BLaER1 treated with 17β-estradiol and CSF1 and Interleukin-3, amounts not matched to agents 10 nM and 100 nM (cell line): ENCODE results near the gene TFRC.
"Not testable (repeated sequence)": the region's sequence is repeated elsewhere in the genome, so short reads cannot be mapped to it uniquely, and the experiment has no call there.

Source experiments
- H3K27ac ChIP-seq, 11 experiments: shearing (Covaris generic); formaldehyde crosslinking; 2 replicates each; pipeline ENCODE4 v1.8.1; 2022
- H3K27me3 ChIP-seq, 11 experiments: shearing (Covaris generic); formaldehyde crosslinking; 2 replicates each; pipeline ENCODE4 v1.8.1; 2022
- H3K36me3 ChIP-seq, 11 experiments: shearing (Covaris generic); formaldehyde crosslinking; 2 replicates each; pipeline ENCODE4 v1.8.1; 2022
- H3K4me1 ChIP-seq, 10 experiments: shearing (Covaris generic); formaldehyde crosslinking; 2 replicates each; pipeline ENCODE4 v1.8.1; 2022
- H3K4me2 ChIP-seq, 11 experiments: shearing (Covaris generic); formaldehyde crosslinking; 2 replicates each; pipeline ENCODE4 v1.8.1; 2022
- H3K4me3 ChIP-seq, 10 experiments: shearing (Covaris generic); formaldehyde crosslinking; 2 replicates each; pipeline ENCODE4 v1.8.1; 2022
- H3K9ac ChIP-seq, 11 experiments: shearing (Covaris generic); formaldehyde crosslinking; 2 replicates each; pipeline ENCODE4 v1.8.1; 2022
- H3K9me3 ChIP-seq, 11 experiments: shearing (Covaris generic); formaldehyde crosslinking; replicated peaks in 1 of 11; 2 replicates each; pipeline ENCODE4 v1.8.1; 2022
- H4K20me1 ChIP-seq, 11 experiments: shearing (Covaris generic); formaldehyde crosslinking; 2 replicates each; pipeline ENCODE4 v1.8.1; 2022
- Cebpa-rat ChIP-seq, 11 experiments: shearing (Covaris generic); IDR thresholded peaks; 2 replicates each; pipeline ENCODE4 v1.8.1; 2022

The TFRC gene

GRCh38 chr3:196003611-196004010, 78.3 kb downstream of the TFRC start:
- no peak for TF ChIP-seq Cebpa-rat (IDR thresholded peaks at IDR 0.05)
- H3K9me3 ChIP-seq, result peaks cover 17 to 76% (median 65%) of the 10 kb centered on the region in 11 experiments
- no peak overlapping the region for H3K4me3 ChIP-seq
- no peak overlapping the region for H3K9ac ChIP-seq
- no peaks in the 10 kb centered on the region for H4K20me1 ChIP-seq
- no peaks in the 10 kb centered on the region; a peak in 1 of 22 replicates for H3K36me3 ChIP-seq
- H3K4me1 ChIP-seq, result peaks cover 9 to 21% (median 18%) of the 10 kb centered on the region in 10 experiments; a peak in 19 of 20 replicates
- H3K27ac ChIP-seq, result no peak overlapping the region
- H3K27me3 ChIP-seq, result no peaks in the 10 kb centered on the region; a peak in 1 of 22 replicates
- H3K4me2 ChIP-seq, result no peak overlapping the region

GRCh38 chr3:196002721-196003120, 79.2 kb downstream of the TFRC start:
- not testable (repeated sequence) for H4K20me1 ChIP-seq, H3K27ac ChIP-seq, H3K9ac ChIP-seq, H3K4me3 ChIP-seq, H3K4me2 ChIP-seq, H3K36me3 ChIP-seq, H3K27me3 ChIP-seq
- peaks cover 9 to 21% (median 18%) of the 10 kb centered on the region in 10 experiments; a peak in 19 of 20 replicates for H3K4me1 ChIP-seq
- H3K9me3 ChIP-seq, result peaks cover 17 to 68% (median 57%) of the 10 kb centered on the region in 11 experiments

GRCh38 chr3:196001240-196001639, 80.7 kb downstream of the TFRC start:
- not testable (repeated sequence) for H3K27me3 ChIP-seq, H4K20me1 ChIP-seq, H3K36me3 ChIP-seq, H3K9ac ChIP-seq, H3K4me2 ChIP-seq, H3K27ac ChIP-seq
- Histone ChIP-seq H3K9me3 (peaks cover 17 to 71% (median 56%) of the 10 kb centered on the region in 11 experiments), H3K4me3 (peak overlapping the region in 1 of 10 experiments; percentile 24; a peak in 3 of 20 replicates), H3K4me1 (peaks cover 9 to 21% (median 18%) of the 10 kb centered on the region in 10 experiments; a peak in 19 of 20 replicates)

- not testable (repeated sequence) for H4K20me1 ChIP-seq, H3K27me3 ChIP-seq, H3K36me3 ChIP-seq, H3K9ac ChIP-seq
- peaks cover 9 to 26% (median 21%) of the 10 kb centered on the region in 10 experiments; a peak in 19 of 20 replicates for H3K4me1 ChIP-seq
- H3K27ac ChIP-seq, result peak overlapping the region in 5 of 11 experiments; percentile 14 to 76 (median 70); a peak in 8 of 22 replicates
- peaks cover 17 to 71% (median 56%) of the 10 kb centered on the region in 11 experiments for H3K9me3 ChIP-seq
- H3K4me3 ChIP-seq, result peak overlapping the region in 1 of 10 experiments; percentile 24; a peak in 2 of 20 replicates
- H3K4me2 ChIP-seq, result peak overlapping the region in 9 of 11 experiments; percentile 24 to 58 (median 48); a peak in 17 of 22 replicates
Measured at GRCh38 chr3:196000360-196000950, 81.4 kb downstream of the TFRC start.

GRCh38 chr3:195999896-196000295, 82.0 kb downstream of the TFRC start:
- H3K4me1 ChIP-seq, result peaks cover 9 to 32% (median 23%) of the 10 kb centered on the region in 10 experiments; a peak in 19 of 20 replicates
- no peak overlapping the region for H3K9ac ChIP-seq
- TF ChIP-seq Cebpa-rat (IDR thresholded peaks at IDR 0.05), result peak in 4 of 11 experiments; percentile 18 to 45 (median 38); a peak in 2 of 22 replicates
- no peaks in the 10 kb centered on the region for H4K20me1 ChIP-seq
- H3K4me2 ChIP-seq, result peak overlapping the region; percentile 1 to 58 (median 45); a peak in 20 of 22 replicates
- no peaks in the 10 kb centered on the region; a peak in 1 of 22 replicates for H3K36me3 ChIP-seq
- peaks cover 17 to 71% (median 56%) of the 10 kb centered on the region in 11 experiments for H3K9me3 ChIP-seq
- H3K4me3 ChIP-seq, result peak overlapping the region in 3 of 10 experiments; percentile 0 to 36 (median 21); a peak in 5 of 20 replicates
- peak overlapping the region in 5 of 11 experiments; percentile 14 to 76 (median 70); a peak in 7 of 22 replicates for H3K27ac ChIP-seq
- no peaks in the 10 kb centered on the region; a peak in 1 of 22 replicates for H3K27me3 ChIP-seq
